Kidney epithelial cell (primary cell): ENCODE results near the gene GNAT2. TPM values are rescaled to one million over a fixed set of nuclear protein-coding genes. Genes with fewer than 3 reads are reported as not detected.

Experiments
- DNase-seq: peaks from one replicate; pipeline ENCODE4 v3.0.0-alpha.2; 2010; ENCODE audit warnings: low read depth
- H3K27me3 ChIP-seq: 2 replicates; pipeline ENCODE4 v1.6.0; 2011; ENCODE audit warnings: low read length; ENCODE audit not compliant: control insufficient read depth, insufficient read depth
- H3K36me3 ChIP-seq: 2 replicates; pipeline ENCODE4 v1.5.1; 2011; ENCODE audit warnings: low read length; ENCODE audit not compliant: control insufficient read depth, insufficient read depth
- H3K4me3 ChIP-seq: 2 replicates; pipeline ENCODE4 v1.5.1; 2011; ENCODE audit warnings: low read depth, mild to moderate bottlenecking, control low read depth, low read length
- total RNA-seq: library from RNA; depleted of rRNA; stranded (reverse); fragments of >200 nt; gene quantifications from 2 replicates; pipeline ENCODE4 v1.2.3, GENCODE V29; 2015
- TF ChIP-seq, protein P1 (sequence below): IDR thresholded peaks from 2 replicates; pipeline ENCODE4 v1.5.1; 2011; ENCODE audit warnings: mild to moderate bottlenecking, moderate library complexity, low read length, control low read depth, inconsistent platforms; ENCODE audit not compliant: insufficient read depth, poor library complexity, severe bottlenecking

Gene GNAT2
- total RNA-seq, 1 donor from 2014 or later = not detected

DNA sequence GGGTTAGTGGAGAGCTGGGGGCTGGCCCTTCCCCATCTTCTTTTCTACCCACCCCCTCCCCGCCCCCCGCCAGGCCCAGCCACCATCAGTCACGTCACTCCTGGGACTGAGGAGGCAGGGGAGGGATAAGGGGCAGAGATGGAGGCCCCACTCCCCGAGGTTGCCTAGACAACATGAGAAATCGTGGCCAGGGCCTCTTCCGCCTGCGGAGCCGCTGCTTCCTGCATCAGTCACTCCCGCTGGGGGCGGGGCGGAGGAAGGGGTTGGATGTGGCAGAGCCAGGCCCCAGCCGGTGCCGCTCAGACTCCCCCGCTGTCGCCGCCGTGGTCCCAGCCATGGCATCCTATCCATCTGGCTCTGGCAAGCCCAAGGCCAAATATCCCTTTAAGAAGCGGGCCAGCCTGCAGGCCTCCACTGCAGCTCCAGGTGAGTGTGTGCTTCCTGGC, 1.4 kb upstream of the GNAT2 start:
- H3K4me3 ChIP-seq = peak overlapping the region; percentile 96
- peak; percentile 78 for DNase-seq

DNA sequence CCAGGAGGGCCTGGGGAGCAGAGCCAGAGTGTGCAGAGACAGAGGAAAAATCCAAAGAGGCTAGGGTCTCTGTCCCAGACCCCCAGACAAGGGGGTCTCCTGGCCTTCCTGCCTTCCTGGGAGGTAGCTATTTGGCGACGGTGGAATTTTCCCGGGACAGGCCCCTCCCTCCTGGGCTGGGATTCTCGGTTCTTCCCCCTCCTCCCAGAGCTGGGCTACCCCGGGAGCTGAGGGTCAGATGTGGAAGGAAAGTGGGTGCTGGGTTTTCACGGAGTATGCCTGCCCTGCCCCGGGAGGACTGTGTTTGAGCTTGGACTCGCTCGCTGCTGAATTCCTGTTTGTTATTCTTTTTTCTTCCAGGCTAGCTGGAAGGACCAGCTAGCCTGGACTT, 980 bp upstream of the GNAT2 start:
- Histone ChIP-seq H3K4me3 (peak overlapping the region; percentile 96), H3K36me3 (no peaks in the 10 kb centered on the region), H3K27me3 (no peaks in the 10 kb centered on the region)
- DNase-seq = no peak
- TF ChIP-seq, protein P1, sequence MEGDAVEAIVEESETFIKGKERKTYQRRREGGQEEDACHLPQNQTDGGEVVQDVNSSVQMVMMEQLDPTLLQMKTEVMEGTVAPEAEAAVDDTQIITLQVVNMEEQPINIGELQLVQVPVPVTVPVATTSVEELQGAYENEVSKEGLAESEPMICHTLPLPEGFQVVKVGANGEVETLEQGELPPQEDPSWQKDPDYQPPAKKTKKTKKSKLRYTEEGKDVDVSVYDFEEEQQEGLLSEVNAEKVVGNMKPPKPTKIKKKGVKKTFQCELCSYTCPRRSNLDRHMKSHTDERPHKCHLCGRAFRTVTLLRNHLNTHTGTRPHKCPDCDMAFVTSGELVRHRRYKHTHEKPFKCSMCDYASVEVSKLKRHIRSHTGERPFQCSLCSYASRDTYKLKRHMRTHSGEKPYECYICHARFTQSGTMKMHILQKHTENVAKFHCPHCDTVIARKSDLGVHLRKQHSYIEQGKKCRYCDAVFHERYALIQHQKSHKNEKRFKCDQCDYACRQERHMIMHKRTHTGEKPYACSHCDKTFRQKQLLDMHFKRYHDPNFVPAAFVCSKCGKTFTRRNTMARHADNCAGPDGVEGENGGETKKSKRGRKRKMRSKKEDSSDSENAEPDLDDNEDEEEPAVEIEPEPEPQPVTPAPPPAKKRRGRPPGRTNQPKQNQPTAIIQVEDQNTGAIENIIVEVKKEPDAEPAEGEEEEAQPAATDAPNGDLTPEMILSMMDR = no peak

More for the DNA sequence above, 1.4 kb upstream of the GNAT2 start:
- Histone ChIP-seq H3K36me3 (no peaks in the 10 kb centered on the region), H3K27me3 (no peaks in the 10 kb centered on the region)
- TF ChIP-seq, protein P1 = no peak

DNA sequence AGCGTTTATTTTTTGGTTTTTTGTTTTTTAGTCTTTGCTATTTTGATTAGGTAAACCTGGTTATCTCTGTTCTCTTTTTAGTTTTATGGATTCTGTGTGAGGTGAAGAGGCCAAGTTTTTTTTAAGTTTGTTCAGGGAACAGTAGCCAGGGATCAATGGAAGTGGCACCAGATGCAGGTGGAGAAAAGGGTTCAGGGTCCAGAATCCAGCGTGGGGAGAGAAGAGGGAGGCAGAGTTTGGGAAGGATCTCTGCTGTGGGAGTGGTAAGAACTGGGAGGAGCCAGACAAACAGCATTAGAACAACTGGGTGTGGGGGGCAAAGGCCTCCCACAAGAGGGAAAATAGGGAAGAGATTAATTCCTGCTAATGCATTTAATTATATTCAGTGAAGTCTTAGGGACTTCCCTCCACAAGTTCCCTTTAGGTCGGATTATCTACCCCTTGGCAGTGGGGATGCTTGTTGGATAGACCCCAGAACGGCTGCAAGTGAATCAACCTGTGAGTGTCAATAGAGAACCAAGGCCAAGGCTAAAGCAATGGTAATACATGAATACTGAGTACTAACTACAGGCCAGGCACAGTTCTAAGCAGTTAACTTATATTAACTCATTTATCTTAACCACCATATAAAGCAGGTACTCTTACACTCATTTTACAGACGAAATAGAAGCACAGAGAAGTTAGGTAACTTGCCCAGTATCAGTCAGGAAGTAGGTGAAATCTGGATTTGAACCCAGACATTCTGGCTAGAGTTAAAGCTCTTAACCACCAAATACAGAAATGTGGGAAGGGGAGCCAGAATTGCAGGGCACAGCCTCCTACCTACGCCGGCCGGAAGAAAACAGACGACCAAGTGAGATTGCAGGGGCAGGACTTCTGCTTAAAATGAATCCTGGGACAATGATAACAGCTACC, 498 bp downstream of the GNAT2 start:
- Histone ChIP-seq H3K27me3 (no peaks in the 10 kb centered on the region), H3K4me3 (peak overlapping the region; percentile 96), H3K36me3 (no peaks in the 10 kb centered on the region)
- TF ChIP-seq, protein P1 = no peak
- no peak for DNase-seq

DNA sequence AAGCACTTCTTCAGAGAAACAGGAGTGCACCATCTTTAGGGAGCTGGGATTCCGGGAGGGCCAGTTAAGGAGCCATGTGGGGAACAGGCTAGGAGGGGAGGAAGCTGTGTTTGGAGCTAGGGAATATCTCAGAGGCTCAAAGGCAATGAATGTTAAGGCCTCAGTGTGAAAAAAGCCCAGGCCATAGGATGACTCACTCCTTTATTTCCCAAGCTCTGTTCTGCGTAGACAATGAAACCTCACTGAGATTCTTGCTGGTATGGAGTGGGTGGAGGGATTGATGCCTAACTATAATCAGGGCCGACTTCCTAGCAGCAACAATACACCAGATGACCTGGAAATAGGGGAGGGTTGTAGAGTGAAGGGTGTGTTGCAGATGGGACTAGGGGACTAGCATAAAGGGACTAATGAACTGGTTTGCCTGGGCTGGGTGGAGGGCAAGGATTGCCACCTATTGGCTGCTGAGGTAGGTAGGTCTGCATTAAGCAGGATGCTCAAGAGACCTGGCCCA, 2.1 kb downstream of the GNAT2 start:
- TF ChIP-seq, protein P1 = no peak
- H3K27me3 ChIP-seq = no peaks in the 10 kb centered on the region
- DNase-seq = peak; percentile 77
- no peaks in the 10 kb centered on the region for H3K36me3 ChIP-seq
- H3K4me3 ChIP-seq = no peak overlapping the region

DNA sequence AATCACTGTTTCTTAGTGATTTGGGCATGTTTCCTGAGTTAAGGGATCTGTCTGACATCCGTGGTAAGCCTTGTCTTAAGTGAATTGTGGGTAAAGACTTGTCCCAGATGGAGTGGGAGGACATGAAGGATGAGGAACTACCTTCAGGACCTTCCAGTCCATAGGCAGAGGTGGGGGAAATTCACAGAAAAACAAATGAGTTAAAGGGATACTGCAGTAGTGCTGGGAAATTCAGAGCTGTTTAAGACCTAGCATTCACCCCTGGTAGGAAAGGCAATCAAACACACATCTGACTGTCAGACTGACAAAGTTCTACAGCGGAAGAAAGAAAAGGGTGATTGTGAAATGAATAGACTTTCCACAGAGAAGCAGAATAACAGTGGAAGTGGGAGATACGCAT, 3.0 kb downstream of the GNAT2 start:
- DNase-seq = no peak
- no peak overlapping the region for H3K4me3 ChIP-seq
- TF ChIP-seq, protein P1 = no peak

More for the DNA sequence above, 3.0 kb downstream of the GNAT2 start:
- Histone ChIP-seq H3K36me3 (no peaks in the 10 kb centered on the region), H3K27me3 (no peaks in the 10 kb centered on the region)
